Measurements from ENCODE around the gene ATOX1. TPM values are rescaled to one million over a fixed set of nuclear protein-coding genes. Genes with fewer than 3 reads are reported as not detected.

Gene ATOX1
- polyA plus RNA-seq, 4 donors, result 168 to 327 (median 257) TPM

DNA sequence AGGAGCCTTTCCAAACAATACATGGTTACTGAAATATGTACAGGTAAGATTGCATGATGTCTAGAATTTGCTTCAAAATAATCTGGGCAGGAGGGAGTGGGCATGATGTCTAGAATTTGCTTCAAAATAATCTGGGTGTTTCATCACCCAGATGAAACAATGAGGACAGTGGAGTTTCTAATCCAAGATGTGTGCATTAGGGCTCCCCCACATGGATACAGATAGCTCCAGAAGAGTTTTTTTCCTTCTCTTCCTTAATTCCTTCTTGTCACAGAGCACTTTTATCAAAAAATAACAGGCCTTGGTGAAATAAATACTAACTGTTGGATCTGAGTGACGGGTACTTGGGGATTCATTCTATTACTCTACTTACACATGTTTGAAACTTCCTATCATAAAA lies 14.9 kb downstream of the ATOX1 start:
- Histone ChIP-seq H3K4me1 (ENCODE audit: control insufficient read depth in 3 of 3, insufficient read depth in 2 of 3, low read depth in 1 of 3, low read length in 2 of 3) (peaks cover 0 to 9% (median 0%) of the 10 kb centered on the region in 3 donors), H3K36me3 (ENCODE audit: control insufficient read depth in 3 of 3, insufficient read depth in 2 of 3, low read depth in 1 of 3, low read length in 3 of 3) (peaks cover 9 to 39% (median 10%) of the 10 kb centered on the region in 3 donors), H3K27me3 (ENCODE audit: control insufficient read depth in 3 of 3, insufficient read depth in 3 of 3, low read length in 3 of 3) (no peaks in the 10 kb centered on the region), H3K9me3 (ENCODE audit: control insufficient read depth in 2 of 2, insufficient read depth in 1 of 2, low read depth in 1 of 2, low read length in 1 of 2) (no peaks in the 10 kb centered on the region), H3K27ac (ENCODE audit: low read depth in 1 of 3, low read length in 2 of 3) (no peak overlapping the region), H3K4me3 (ENCODE audit: low read depth in 1 of 3, low read length in 3 of 3) (no peak overlapping the region)
- no peak for FAIRE-seq
- 92 to 97% (median 92%) methylated on average over 1 of the region's 1 CpG for WGBS, 3 donors
- DNase-seq, result no peak

DNA sequence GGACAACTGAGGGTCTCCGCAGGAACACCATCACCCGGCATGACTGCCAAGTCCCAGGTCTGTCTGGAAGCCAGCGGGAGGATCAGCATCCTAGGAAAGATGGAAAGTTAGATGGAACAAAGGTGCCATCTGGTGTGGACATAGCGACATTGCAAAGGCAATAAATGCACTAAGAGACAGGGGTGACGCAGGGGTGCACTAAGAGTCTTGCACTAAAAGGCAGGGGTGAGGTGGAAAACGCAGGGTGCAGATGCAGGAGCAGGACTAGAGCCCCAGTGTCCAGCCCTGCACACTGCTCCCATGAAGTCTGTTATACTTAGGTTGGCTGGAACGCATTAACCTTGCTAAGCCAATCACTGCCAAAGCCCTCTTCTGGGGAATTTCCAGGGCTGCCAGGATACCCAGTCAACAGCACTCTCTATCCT lies 15.5 kb downstream of the ATOX1 start:
- no peak overlapping the region for H3K27ac ChIP-seq (ENCODE audit: low read depth in 1 of 3, low read length in 2 of 3)
- no peak overlapping the region for H3K4me3 ChIP-seq (ENCODE audit: low read depth in 1 of 3, low read length in 3 of 3)
- H3K4me1 ChIP-seq (ENCODE audit: control insufficient read depth in 3 of 3, insufficient read depth in 2 of 3, low read depth in 1 of 3, low read length in 2 of 3), result peaks cover 0 to 9% (median 0%) of the 10 kb centered on the region in 3 donors
- no peaks in the 10 kb centered on the region for H3K27me3 ChIP-seq (ENCODE audit: control insufficient read depth in 3 of 3, insufficient read depth in 3 of 3, low read length in 3 of 3)
- 48 to 57% (median 53%) methylated on average over 7 of the region's 7 CpGs for whole genome bisulfite sequencing, 3 donors
- peaks cover 10 to 36% (median 11%) of the 10 kb centered on the region in 3 donors for H3K36me3 ChIP-seq (ENCODE audit: control insufficient read depth in 3 of 3, insufficient read depth in 2 of 3, low read depth in 1 of 3, low read length in 3 of 3)
- FAIRE-seq (no peak), DNase-seq (peak; percentile 56 to 64)
- no peaks in the 10 kb centered on the region for H3K9me3 ChIP-seq (ENCODE audit: control insufficient read depth in 2 of 2, insufficient read depth in 1 of 2, low read depth in 1 of 2, low read length in 1 of 2)

DNA sequence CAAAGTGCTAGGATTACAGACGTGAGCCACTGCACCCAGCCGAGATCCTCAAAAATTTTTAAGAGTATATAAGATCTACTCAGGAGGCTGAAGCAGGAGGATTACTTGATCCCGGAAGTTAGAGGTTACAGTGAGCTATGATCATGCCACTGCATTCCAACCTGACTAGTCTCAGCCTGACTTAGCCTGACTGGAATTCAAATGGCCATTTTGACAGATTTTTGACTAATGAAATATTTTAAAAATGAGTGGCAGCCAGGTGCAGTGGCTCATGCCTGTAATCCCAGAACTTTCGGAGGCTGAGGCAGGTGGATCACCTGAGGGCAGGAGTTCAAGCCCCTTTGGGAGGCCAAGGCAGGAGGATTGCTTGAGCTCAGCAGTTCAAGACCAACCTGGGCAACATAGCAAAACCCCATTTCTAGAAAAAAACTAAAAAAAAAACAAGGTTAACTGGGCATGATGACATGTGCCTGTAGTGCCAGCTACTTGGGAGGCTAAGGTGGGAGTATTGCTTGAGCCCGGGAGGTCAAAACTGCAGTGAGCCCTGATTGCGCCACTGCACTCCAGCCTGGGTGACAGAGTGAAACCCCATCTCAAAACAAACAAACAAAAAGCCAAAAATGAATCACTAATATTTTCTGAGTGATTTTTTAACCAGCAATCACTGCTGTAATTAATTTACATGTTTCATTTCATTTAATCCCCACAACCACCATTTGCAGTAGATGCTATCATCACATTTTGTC lies 16.6 kb downstream of the ATOX1 start:
- 92 to 94% (median 93%) methylated on average over 6 of the region's 6 CpGs for WGBS, 3 donors
- no peak overlapping the region for H3K4me3 ChIP-seq (ENCODE audit: low read depth in 1 of 3, low read length in 3 of 3)
- no peak for DNase-seq
- no peak overlapping the region for H3K27ac ChIP-seq (ENCODE audit: low read depth in 1 of 3, low read length in 2 of 3)
- no peak for FAIRE-seq
- H3K36me3 ChIP-seq (ENCODE audit: control insufficient read depth in 3 of 3, insufficient read depth in 2 of 3, low read depth in 1 of 3, low read length in 3 of 3), result peaks cover 10 to 31% (median 11%) of the 10 kb centered on the region in 3 donors
- H3K27me3 ChIP-seq (ENCODE audit: control insufficient read depth in 3 of 3, insufficient read depth in 3 of 3, low read length in 3 of 3), result no peaks in the 10 kb centered on the region
- no peaks in the 10 kb centered on the region for H3K9me3 ChIP-seq (ENCODE audit: control insufficient read depth in 2 of 2, insufficient read depth in 1 of 2, low read depth in 1 of 2, low read length in 1 of 2)
- peaks cover 0 to 9% (median 0%) of the 10 kb centered on the region in 3 donors for H3K4me1 ChIP-seq (ENCODE audit: control insufficient read depth in 3 of 3, insufficient read depth in 2 of 3, low read depth in 1 of 3, low read length in 2 of 3)

DNA sequence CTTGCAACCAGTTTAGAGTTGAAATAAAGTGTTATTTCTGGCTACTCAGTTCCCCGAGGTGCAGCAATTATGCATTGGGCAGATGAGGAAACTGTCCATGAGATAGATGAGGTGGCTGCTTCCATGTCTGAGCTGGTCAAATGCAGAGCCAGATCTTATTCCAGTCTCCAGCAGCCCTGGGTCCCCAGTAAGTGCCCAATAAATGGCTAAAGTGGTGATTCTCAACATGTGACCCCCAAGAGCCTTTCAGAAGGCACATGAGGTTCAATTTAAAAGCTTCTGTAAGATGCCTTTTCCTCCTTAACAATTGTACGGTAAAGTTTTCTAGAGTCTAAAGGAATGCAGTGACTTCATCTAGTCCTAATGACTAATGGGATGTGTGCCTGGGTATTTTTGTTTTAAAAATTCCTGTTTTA lies 17.5 kb downstream of the ATOX1 start:
- H3K9me3 ChIP-seq (ENCODE audit: control insufficient read depth in 2 of 2, insufficient read depth in 1 of 2, low read depth in 1 of 2, low read length in 1 of 2), result no peaks in the 10 kb centered on the region
- no peak for FAIRE-seq
- H3K27ac ChIP-seq (ENCODE audit: low read depth in 1 of 3, low read length in 2 of 3), result peak overlapping the region in 1 of 3 donors; percentile 66
- WGBS, 3 donors, result 57 to 88% (median 79%) methylated on average over 2 of the region's 2 CpGs
- H3K4me1 ChIP-seq (ENCODE audit: control insufficient read depth in 3 of 3, insufficient read depth in 2 of 3, low read depth in 1 of 3, low read length in 2 of 3), result peaks cover 0 to 9% (median 0%) of the 10 kb centered on the region in 3 donors
- no peak for DNase-seq
- H3K36me3 ChIP-seq (ENCODE audit: control insufficient read depth in 3 of 3, insufficient read depth in 2 of 3, low read depth in 1 of 3, low read length in 3 of 3), result peaks cover 7 to 28% (median 8%) of the 10 kb centered on the region in 3 donors
- no peak overlapping the region for H3K4me3 ChIP-seq (ENCODE audit: low read depth in 1 of 3, low read length in 3 of 3)
- no peaks in the 10 kb centered on the region for H3K27me3 ChIP-seq (ENCODE audit: control insufficient read depth in 3 of 3, insufficient read depth in 3 of 3, low read length in 3 of 3)

DNA sequence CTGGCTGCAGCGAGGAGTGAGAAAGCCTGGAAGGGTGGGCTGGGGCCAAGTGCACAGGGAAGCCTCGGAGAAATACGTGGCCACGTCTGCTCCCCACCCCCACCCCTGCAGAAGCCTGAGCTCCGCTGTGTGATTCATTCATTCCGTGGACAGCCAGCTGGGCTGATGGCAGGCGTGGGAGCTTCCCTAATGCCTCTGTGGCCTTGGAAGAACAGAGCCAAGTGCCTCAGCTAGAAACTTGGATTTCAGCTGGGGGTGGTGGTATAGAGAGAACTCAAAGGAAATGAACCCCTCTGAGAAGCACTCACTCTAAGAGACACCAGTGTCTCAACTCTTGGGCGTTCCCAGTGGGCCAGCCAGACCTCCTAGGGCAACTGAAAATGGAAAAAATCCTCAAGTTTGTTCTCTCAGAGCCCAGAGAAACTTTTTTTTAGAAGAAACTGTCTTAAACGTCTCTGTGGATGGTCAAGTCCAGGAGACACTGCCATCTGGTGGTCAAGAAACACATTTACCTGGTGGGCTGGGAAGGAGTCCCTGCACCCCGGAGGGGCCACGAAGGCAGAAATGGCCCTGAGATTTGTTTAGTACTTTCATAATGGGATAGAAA lies 18.0 kb downstream of the ATOX1 start:
- Histone ChIP-seq H3K27me3 (ENCODE audit: control insufficient read depth in 3 of 3, insufficient read depth in 3 of 3, low read length in 3 of 3) (no peaks in the 10 kb centered on the region), H3K36me3 (ENCODE audit: control insufficient read depth in 3 of 3, insufficient read depth in 2 of 3, low read depth in 1 of 3, low read length in 3 of 3) (peaks cover 3 to 26% (median 6%) of the 10 kb centered on the region in 3 donors), H3K27ac (ENCODE audit: low read depth in 1 of 3, low read length in 2 of 3) (peak overlapping the region in 2 of 3 donors; percentile 47 to 66), H3K4me3 (ENCODE audit: low read depth in 1 of 3, low read length in 3 of 3) (peak overlapping the region in 1 of 3 donors; percentile 5), H3K4me1 (ENCODE audit: control insufficient read depth in 3 of 3, insufficient read depth in 2 of 3, low read depth in 1 of 3, low read length in 2 of 3) (peaks cover 0 to 9% (median 0%) of the 10 kb centered on the region in 3 donors), H3K9me3 (ENCODE audit: control insufficient read depth in 2 of 2, insufficient read depth in 1 of 2, low read depth in 1 of 2, low read length in 1 of 2) (no peaks in the 10 kb centered on the region)
- whole genome bisulfite sequencing, 3 donors, result 25 to 32% (median 29%) methylated on average over 11 of the region's 11 CpGs
- DNase-seq, result peak; percentile 48 to 80
- FAIRE-seq, result no peak

DNA sequence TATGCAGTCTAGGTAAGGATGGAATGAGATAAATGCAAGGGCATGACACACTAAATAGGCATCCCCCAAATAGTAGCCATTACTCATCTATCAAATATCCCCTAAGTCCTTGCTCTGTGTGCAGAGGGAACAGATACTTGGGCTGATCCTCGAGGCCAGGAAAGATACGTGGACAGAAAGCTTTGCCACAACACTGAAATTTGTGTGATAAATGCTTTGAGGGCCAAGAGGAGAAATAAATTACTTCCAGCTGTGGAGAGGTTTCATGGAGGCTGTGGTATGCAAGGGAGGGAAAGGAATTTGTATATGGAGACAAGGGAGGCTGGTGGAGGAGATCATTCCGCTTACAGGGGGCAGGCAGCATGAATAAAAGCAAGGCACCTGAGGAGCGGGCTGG lies 18.5 kb downstream of the ATOX1 start:
- Histone ChIP-seq H3K9me3 (ENCODE audit: control insufficient read depth in 2 of 2, insufficient read depth in 1 of 2, low read depth in 1 of 2, low read length in 1 of 2) (no peaks in the 10 kb centered on the region), H3K27ac (ENCODE audit: low read depth in 1 of 3, low read length in 2 of 3) (peak overlapping the region in 2 of 3 donors; percentile 47 to 66), H3K4me3 (ENCODE audit: low read depth in 1 of 3, low read length in 3 of 3) (peak overlapping the region in 1 of 3 donors; percentile 5), H3K4me1 (ENCODE audit: control insufficient read depth in 3 of 3, insufficient read depth in 2 of 3, low read depth in 1 of 3, low read length in 2 of 3) (peaks cover 0 to 9% (median 0%) of the 10 kb centered on the region in 3 donors), H3K27me3 (ENCODE audit: control insufficient read depth in 3 of 3, insufficient read depth in 3 of 3, low read length in 3 of 3) (no peaks in the 10 kb centered on the region), H3K36me3 (ENCODE audit: control insufficient read depth in 3 of 3, insufficient read depth in 2 of 3, low read depth in 1 of 3, low read length in 3 of 3) (peaks cover 1 to 21% (median 2%) of the 10 kb centered on the region in 3 donors)
- DNase-seq (no peak), FAIRE-seq (no peak)
- WGBS, 3 donors, result 64 to 87% (median 77%) methylated on average over 4 of the region's 4 CpGs

DNA sequence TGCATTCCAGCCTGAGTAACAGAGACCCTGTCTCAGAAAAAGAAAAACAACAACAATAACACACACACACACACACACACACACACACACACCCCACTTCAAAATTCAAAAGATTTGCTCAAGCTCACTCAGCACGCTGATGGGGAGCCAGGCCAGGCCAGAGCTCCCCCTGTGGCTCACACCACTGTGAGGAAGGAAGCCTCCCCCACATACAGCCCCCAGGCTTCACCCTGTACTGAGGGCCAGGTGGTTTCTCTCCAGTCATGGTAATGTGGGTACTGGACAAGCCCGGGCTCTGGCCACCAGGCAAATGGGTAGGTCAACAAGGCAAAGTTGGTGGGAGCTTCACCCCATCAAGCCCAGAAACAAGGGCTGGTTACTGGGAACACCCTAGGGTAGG lies 19.0 kb downstream of the ATOX1 start:
- WGBS, 3 donors, result 81 to 93% (median 92%) methylated on average over 2 of the region's 2 CpGs
- no peak for DNase-seq
- peak overlapping the region in 2 of 3 donors; percentile 11 to 47 for H3K27ac ChIP-seq (ENCODE audit: low read depth in 1 of 3, low read length in 2 of 3)

DNA sequence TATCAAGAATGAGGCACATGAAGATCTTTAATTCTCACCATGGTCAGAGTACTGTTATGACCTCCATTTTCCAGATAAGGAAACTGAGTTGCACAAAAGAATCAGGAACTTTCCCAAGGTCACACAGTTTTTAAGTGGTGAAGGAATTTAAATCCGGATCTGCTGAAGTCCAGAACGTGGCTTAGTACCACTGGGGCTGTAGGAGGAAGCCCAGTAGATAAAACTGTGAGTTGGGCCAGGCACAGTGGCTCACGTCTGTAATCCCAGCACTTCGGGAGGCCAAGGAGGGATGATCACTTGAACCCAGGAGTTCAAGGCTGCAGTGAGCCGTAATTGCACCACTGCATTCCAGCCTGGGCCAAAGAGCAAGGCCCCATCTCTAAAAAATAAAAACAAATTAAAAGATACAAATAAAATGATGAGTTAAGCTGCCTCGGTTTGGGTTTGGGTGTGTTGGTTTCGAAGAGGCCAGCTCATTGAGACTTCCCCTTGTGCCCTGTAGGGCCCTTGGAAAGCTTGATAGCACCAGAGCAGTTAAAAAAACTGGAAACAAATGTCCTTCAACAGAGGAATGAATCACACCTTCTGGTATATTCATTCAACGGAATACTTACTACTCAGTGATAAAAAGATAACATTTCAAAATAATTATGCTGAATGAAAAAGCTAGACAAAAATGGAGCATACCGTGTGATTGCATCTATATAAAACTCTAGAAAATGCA lies 20.1 kb downstream of the ATOX1 start:
- H3K4me1 ChIP-seq (ENCODE audit: control insufficient read depth in 3 of 3, insufficient read depth in 2 of 3, low read depth in 1 of 3, low read length in 2 of 3), result peaks cover 0 to 9% (median 0%) of the 10 kb centered on the region in 3 donors
- H3K36me3 ChIP-seq (ENCODE audit: control insufficient read depth in 3 of 3, insufficient read depth in 2 of 3, low read depth in 1 of 3, low read length in 3 of 3), result peaks cover 0 to 19% (median 2%) of the 10 kb centered on the region in 3 donors
- no peaks in the 10 kb centered on the region for H3K9me3 ChIP-seq (ENCODE audit: control insufficient read depth in 2 of 2, insufficient read depth in 1 of 2, low read depth in 1 of 2, low read length in 1 of 2)
- H3K27ac ChIP-seq (ENCODE audit: low read depth in 1 of 3, low read length in 2 of 3), result no peak overlapping the region
- DNase-seq, result no peak
- H3K27me3 ChIP-seq (ENCODE audit: control insufficient read depth in 3 of 3, insufficient read depth in 3 of 3, low read length in 3 of 3), result no peaks in the 10 kb centered on the region
- no peak for FAIRE-seq
- no peak overlapping the region for H3K4me3 ChIP-seq (ENCODE audit: low read depth in 1 of 3, low read length in 3 of 3)
- WGBS, 3 donors, result 69 to 80% (median 77%) methylated on average over 8 to 9 of the region's 9 CpGs

More for the DNA sequence above, 19.0 kb downstream of the ATOX1 start:
- no peak overlapping the region for H3K4me3 ChIP-seq (ENCODE audit: low read depth in 1 of 3, low read length in 3 of 3)
- peaks cover 0 to 19% (median 2%) of the 10 kb centered on the region in 3 donors for H3K36me3 ChIP-seq (ENCODE audit: control insufficient read depth in 3 of 3, insufficient read depth in 2 of 3, low read depth in 1 of 3, low read length in 3 of 3)
- no peak for FAIRE-seq
- no peaks in the 10 kb centered on the region for H3K9me3 ChIP-seq (ENCODE audit: control insufficient read depth in 2 of 2, insufficient read depth in 1 of 2, low read depth in 1 of 2, low read length in 1 of 2)
- H3K4me1 ChIP-seq (ENCODE audit: control insufficient read depth in 3 of 3, insufficient read depth in 2 of 3, low read depth in 1 of 3, low read length in 2 of 3), result peaks cover 0 to 9% (median 0%) of the 10 kb centered on the region in 3 donors
- H3K27me3 ChIP-seq (ENCODE audit: control insufficient read depth in 3 of 3, insufficient read depth in 3 of 3, low read length in 3 of 3), result no peaks in the 10 kb centered on the region
